Measurements from ENCODE around the gene C19orf25.

Gene C19orf25

GRCh38 chr19:1478934-1479707, at the start of gene C19orf25:
C19orf25 (minus strand) TSS chr19:1479215; CDS start chr19:1478903, 312 bp downstream.
- no peak for TF ChIP-seq GATA2 (IDR thresholded peaks at IDR 0.05; ENCODE audit: low read depth, low read length)
- TF ChIP-seq GATA3 (IDR thresholded peaks at IDR 0.05; ENCODE audit: low read depth, low read length): no peak

GRCh38 chr19:1527650-1528309, 48.8 kb upstream of the C19orf25 start:
- no peak for TF ChIP-seq GATA3 (IDR thresholded peaks at IDR 0.05; ENCODE audit: low read depth, low read length)
- no peak for TF ChIP-seq GATA2 (IDR thresholded peaks at IDR 0.05; ENCODE audit: low read depth, low read length)

DNA sequence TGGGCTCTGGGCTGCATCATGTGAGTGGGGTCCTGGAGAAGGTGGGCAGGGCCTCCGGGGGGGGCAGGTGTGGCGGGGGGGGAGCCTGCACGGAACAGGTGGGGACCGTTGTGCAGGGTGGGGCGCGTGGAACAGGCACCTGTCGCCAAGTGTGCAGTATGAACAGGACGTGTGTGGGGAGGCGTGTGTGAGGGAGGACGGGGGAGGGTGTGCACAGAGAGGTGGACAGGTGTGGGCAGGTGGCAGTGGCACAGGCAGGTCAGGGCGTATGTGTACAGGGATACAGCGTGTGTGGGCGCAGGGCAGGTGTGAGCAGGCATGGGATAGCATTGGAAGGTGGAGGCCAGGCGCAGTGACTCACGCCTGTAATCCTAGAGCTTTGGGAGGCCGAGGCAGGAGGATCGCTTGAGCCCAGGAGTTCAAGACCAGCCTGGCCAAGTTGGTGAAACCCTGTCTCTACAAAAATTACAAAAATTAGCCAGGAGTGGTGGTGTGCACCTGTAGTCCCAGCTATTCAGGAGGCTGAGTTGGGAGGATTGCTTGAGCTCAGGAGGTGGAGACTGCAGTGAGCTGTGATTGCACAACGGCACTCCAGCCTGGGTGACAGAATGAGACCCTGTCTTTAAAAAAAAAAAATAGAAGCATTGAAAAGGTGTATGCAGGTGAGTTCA, 48.1 kb upstream of the C19orf25 start:
- TF ChIP-seq GATA3 (IDR thresholded peaks at IDR 0.05; ENCODE audit: low read depth, low read length) (no peak), GATA2 (IDR thresholded peaks at IDR 0.05; ENCODE audit: low read depth, low read length) (no peak)

GRCh38 chr19:1526066-1526778, 47.2 kb upstream of the C19orf25 start:
- TF ChIP-seq GATA3 (IDR thresholded peaks at IDR 0.05; ENCODE audit: low read depth, low read length) (no peak), GATA2 (IDR thresholded peaks at IDR 0.05; ENCODE audit: low read depth, low read length) (no peak)

DNA sequence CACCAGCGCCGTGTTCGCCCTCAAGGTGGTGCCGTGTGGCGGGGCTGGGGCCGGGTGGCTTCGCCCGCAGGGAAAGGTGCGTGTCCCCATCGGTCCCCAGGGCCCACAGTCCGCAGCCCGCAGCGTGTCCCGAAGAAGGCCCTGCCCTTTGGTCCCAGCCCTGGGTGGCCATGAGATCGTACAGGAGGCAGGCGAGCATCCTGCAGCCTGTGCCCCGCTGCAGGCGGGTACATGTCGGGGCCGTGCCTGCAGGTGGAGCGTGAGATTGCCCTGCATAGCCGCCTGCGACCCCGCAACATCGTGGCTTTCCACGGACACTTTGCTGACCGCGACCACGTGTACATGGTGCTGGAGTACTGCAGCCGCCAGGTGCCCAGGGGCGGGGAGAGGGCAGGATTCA, 46.3 kb upstream of the C19orf25 start:
- TF ChIP-seq GATA3 (IDR thresholded peaks at IDR 0.05; ENCODE audit: low read depth, low read length) (no peak), GATA2 (IDR thresholded peaks at IDR 0.05; ENCODE audit: low read depth, low read length) (no peak)

DNA sequence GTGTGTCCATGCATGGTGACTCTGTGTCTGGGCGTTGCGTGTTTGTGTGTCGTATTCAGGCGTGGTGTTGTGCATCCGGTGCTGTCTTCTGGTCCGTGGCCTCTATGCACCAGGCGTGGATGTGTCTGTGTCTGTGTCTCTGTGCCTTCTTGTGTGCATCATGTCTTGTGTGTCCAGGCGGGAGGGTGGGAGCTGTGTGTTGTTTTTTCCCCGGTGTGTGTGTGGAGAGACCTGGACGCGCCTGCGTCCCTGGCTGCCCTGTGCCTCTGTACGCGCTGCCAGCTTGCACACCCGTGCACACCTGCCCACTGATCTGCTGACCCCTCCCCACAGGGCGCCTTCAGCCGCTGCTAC, 45.9 kb upstream of the C19orf25 start:
- no peak for TF ChIP-seq GATA3 (IDR thresholded peaks at IDR 0.05; ENCODE audit: low read depth, low read length)
- no peak for TF ChIP-seq GATA2 (IDR thresholded peaks at IDR 0.05; ENCODE audit: low read depth, low read length)

GRCh38 chr19:1524287-1524971, 45.4 kb upstream of the C19orf25 start:
- TF ChIP-seq GATA2 (IDR thresholded peaks at IDR 0.05; ENCODE audit: low read depth, low read length) (no peak), GATA3 (IDR thresholded peaks at IDR 0.05; ENCODE audit: low read depth, low read length) (no peak)

- TF ChIP-seq GATA2 (IDR thresholded peaks at IDR 0.05; ENCODE audit: low read depth, low read length): no peak
- TF ChIP-seq GATA3 (IDR thresholded peaks at IDR 0.05; ENCODE audit: low read depth, low read length): no peak
Measured at GRCh38 chr19:1523412-1524286, 44.6 kb upstream of the C19orf25 start, which contains the start of gene PLK5. PLK5 (plus strand) TSS chr19:1524077; CDS start chr19:1526997, 2,920 bp downstream.

DNA sequence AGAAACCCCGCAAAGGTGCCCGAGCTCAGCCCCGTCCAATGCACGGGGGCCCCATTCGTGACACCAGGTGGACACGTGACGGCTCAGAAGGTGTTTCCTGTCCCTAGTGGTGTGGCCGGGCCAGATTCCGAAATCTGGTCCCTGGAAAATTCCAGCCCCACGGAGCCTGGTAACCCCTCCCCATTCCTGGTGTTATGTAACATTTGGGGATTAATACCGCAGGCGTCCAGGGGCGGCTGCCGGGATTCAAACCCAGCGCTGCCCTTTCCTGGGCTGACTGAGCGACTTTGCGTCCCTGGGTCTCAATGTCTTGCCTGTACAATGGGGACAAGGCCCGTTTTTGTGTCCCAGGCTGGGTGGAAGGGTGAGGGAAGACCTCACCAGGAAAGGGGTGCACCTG, 43.8 kb upstream of the C19orf25 start:
- TF ChIP-seq GATA2 (IDR thresholded peaks at IDR 0.05; ENCODE audit: low read depth, low read length): no peak
- TF ChIP-seq GATA3 (IDR thresholded peaks at IDR 0.05; ENCODE audit: low read depth, low read length): no peak

GRCh38 chr19:1522061-1522460, 43.0 kb upstream of the C19orf25 start:
- no peak for TF ChIP-seq GATA3 (IDR thresholded peaks at IDR 0.05; ENCODE audit: low read depth, low read length)
- TF ChIP-seq GATA2 (IDR thresholded peaks at IDR 0.05; ENCODE audit: low read depth, low read length): no peak

DNA sequence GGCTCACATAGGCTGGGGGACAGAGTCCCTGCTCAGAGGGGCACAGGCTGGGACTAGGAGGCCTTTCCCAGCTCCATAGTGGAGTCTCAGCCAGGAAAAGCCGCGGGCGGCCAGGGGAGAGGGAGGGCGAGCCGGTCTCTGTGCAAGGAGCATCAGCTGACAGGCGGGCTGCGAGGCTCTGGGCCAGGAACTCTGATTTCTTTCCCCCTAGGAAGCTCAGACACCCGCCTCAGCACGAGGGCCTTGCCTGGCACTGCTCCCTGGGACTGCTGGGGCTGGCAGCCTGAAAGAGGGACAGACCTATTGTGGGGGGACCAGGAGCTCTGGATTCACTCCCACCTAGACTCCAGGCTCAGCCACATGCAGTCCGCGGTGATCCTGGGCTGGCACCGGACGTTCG, 42.6 kb upstream of the C19orf25 start:
- TF ChIP-seq GATA3 (IDR thresholded peaks at IDR 0.05; ENCODE audit: low read depth, low read length): no peak
- TF ChIP-seq GATA2 (IDR thresholded peaks at IDR 0.05; ENCODE audit: low read depth, low read length): no peak

GRCh38 chr19:1520203-1520780, 41.3 kb upstream of the C19orf25 start:
- TF ChIP-seq GATA3 (IDR thresholded peaks at IDR 0.05; ENCODE audit: low read depth, low read length): no peak
- no peak for TF ChIP-seq GATA2 (IDR thresholded peaks at IDR 0.05; ENCODE audit: low read depth, low read length)
